Hematopoietic multipotent progenitor cell treated with erythropoietin and hydrocortisone succinate and interleukin-3 and kit ligand, for 17 days (in vitro differentiated cells): ENCODE results near the gene PXMP2.
"Not testable (repeated sequence)": the region's sequence is repeated elsewhere in the genome, so short reads cannot be mapped to it uniquely, and the experiment has no call there.

ENCODE experiments used
- DNase-seq: peaks from one replicate; pipeline ENCODE4 v3.0.0-alpha.2; 2015; ENCODE audit warnings: low spot score

Gene PXMP2

DNA sequence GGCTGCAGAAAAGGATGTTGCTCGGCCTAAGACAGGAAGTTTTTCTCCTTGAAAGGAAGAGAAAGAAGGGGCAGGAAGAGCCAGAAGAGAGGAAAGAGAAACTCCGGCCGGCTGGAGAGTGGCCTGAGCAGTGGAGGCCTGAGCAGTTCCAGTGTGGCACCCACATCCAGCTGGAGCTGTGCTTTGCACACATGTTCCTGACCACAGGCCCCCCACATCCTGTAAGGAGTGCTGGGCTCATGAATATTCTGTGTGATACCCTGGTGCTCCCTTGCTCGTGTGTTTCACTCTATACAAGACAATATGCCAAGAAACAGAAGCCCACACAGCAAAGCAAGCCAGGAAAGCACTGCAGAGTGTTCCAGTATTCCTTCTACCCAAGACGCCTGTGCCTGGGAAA lies 27.3 kb upstream of the PXMP2 start:
- no peak for DNase-seq

DNA sequence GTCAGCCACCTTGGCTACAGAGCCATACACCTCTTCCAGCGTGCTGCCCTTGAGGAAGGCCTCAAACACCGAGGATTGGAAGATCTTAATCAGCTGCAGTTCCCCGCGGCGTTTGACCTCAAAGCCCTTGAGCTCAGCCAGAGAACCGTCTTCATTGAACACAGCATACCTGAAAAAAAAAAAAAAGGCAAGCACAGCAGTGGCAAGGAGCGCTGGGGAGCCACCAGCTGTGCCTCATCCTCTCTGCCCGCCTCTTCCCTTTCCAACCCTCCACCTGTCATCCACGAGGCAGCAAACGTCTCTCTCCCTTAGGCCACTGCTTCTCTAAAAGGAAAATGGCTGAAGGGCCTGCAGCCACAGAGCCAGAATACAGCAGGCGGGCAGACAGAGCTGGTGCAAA lies 26.4 kb upstream of the PXMP2 start:
- DNase-seq = no peak

DNA sequence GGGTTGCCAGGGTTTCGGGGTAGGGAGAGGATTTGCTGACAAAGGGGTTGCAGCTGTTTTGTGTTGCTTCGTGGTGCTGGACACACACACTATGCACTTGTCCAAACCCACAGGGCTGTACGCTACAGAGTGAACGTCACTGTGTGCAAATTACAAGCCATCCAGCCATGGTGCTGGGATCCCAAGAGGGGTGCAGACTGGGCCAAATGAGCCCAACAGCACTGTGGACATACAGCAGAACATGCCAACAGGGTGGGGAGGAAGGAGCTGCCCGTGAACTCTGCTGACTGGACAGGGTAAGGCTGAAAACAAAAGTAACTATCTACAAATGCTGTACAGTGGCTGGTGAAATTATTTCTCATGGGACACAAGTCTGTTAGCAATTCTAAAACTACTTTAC lies 25.4 kb upstream of the PXMP2 start:
- DNase-seq = no peak

DNA sequence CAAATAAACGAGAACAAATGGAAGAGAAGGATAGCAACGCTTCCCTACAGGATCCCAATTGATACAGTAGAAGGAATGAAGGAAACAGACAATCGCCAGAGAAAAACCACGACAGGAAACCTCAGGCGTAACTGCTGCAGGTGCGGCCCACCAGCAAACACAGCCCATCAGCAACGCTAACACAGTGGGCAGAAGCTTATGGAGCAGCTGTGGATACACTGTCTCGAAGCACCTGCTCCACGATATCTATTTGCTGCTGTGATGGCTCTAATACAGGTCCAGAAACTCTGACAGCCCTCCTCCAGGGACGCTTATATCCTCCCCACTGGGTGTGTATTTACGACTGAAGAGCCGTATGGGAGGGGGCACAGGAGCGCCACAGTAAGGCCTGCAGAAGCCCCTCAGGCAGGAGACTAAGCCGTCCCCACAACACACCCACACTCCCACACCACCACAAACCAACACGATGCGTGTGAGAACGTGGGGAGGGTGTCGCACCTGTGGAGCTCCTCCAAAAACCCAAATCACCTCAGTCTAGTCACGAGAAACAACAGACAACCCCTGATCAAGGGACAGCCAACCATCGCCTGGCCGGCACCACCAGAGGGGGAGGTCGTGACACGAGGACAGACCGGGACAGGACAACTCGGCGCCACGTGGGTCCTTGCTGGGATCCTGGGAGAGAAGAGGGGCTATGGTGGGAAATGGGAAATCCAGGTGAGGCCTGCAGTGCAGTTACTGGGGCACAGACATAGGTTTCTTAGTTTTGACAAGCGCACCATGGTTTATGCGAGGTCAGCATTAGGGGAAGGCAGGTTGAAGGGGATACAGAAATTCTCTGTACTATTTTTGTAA lies 24.3 kb upstream of the PXMP2 start:
- DNase-seq = no peak

DNA sequence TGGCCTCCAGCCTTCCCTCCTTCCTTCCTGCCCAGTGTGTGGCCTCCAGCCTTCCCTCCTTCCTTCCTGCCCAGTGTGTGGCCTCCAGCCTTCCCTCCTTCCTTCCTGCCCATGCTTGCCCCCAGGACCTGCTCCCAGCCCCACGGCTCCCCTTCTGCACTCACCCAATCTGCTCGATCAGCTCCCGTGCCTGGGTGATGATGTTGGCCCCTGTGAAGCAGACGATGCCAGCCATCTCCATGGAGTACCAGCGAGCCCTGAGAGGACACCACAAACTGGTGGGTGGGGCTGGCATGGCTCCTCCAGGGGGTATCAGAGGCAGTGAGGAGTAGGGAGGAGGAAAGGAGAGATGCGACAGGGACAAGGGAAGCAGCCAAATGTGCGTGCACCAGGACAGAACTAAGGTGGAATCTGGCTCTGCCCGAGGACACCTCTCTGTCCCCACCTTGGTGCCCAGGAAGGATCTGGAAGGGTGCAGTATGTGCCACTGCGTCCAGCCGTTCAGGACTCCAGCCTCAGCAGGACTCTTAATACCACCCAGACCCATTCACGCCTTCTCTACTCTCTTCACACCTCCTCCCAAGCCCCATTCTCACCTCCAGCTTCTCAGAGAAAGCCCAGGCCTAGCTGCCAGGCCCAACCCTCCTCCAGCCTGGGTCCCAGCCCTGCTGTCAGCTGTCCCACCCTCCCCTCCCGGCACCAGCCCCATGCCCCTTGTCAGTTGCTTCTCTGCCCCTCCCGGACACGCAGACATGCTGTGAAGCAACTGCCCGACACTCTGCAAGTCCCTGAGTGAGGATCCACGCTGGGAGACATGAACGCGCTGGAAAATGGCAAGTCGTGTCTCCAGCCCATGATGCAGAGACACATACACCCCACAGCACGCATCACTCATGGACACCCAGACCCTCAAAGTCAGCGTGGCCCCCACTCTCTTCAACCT lies 22.9 kb upstream of the PXMP2 start:
- DNase-seq = no peak

DNA sequence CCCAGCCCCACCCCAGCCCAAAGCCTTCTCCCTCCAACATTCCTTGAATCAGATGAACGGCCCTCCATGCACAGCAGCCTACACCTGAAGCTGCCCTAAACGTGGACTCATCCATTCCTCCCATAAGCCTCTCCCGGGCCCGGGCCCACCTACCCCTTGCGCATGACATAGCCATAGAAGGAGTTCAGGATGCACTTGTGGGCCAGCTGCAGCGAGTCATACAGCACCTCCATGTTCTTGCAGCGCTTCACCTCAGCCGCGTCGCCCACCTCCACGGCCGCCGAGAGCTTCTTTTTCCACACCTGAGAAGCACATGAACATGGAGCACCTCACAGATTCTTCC lies 22.3 kb upstream of the PXMP2 start:
- DNase-seq = no peak

DNA sequence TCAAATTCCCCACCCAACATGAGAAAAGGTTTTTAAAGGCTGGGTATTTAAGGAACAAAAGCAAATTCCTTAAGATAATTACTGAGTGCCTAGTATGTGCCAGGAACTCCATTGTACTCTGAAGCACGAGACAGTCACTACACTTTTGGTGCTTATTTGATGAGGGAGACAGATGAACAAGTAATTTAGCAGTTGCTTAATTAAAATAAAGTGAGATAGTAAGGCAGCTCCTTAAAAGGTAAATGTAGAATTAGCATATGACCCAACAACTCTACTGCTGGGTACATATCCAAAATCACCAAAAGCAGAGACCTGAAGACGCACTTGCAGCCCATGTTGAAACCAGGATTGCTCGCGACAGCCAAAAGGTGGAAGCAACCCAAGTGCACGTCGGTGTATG lies 21.6 kb upstream of the PXMP2 start:
- DNase-seq = no peak

DNA sequence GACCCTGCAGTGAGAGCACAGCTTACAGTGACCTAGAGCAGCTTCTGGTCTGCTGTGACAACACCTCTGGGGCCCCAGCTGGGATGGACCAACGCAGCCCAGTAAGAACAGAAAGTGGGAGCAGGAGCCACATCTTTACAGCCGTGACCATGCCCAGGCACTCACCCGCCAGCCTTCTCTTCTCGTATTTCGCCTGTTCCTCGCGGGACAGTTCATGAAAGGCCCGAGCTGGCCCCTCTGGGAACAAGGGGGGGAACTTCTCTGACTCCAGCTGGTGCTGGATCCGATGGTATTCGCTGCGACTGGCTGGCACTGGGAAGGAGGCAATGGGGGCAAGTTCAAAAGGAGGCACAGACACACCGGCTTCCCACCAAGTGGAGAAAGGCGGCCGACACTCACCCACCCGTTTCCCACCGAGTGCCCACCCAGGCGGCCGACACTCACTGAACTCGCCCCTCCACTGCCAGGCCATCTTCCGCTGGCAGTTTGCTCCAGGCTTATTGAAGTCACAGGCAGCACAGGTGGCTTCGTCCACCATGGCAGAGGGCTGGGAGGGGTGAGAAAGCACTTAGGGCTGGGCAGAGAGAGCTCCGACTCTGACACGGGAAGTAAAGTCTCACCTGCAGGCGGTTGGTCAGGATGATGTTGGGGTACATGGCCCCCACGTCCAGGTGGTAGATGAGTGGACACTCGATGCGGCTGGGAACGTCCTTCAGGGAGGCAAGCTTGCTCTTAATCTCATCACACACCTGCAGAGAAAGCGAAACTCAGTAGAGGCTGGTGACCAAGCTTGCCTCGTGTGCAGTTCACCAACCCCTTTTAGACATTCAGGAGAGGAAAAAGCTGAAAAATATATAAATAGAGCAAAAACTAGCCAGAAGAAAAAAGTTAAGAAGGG lies 18.9 kb upstream of the PXMP2 start:
- DNase-seq = no peak

DNA sequence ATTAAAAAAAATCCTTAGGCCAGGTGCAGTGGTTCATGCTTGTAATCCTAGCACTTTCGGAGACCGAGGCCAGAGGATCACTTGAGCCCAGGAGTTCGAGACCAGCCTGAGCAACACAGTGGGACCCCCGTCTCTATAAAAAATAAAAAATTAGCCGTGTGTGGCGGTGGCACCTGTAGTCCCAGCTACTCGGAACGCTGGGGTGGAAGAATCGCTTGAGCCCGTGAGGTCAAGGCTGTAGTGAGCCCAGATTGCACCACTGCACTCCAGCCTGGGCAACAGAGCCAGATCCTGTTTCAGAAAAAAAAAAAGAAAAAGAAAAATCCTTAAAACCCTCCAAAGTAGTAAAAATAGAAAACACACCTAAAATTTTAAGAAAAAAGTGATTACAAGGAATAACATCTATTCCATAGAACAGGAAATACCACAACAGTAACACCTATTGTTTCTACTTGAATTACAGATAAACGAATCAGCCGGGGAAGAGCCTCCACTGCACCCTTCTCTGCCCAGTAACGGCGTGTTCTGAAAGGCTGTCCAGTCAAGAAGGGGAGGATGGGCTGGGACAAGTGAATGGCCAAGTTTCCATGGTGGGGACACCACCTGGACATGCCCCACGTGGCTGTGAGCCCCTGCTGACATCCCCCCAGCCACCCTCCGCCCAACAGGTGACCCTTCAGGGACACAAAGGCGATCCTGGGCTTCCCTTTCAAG lies 18.1 kb upstream of the PXMP2 start:
- DNase-seq = no peak

DNA sequence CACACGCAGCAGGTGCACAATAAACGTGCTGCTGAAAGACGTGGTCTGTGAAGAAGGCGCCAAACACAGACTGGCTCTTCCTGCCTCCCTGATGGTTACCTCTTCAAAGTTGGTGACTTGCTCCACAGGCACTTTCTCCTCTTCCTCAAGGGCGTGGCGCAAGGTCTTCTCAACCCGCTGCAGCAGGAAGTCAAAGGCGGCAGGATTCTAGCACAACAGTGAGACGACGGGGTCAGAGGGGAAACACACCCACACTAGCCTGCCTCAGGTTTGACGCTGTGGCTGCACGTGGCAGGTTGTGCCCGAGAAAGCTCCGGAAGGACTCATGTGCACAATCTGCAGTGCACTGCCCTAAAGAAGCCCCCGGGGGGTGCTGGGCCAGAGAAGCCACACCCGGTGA lies 15.3 kb upstream of the PXMP2 start:
- no peak for DNase-seq

DNA sequence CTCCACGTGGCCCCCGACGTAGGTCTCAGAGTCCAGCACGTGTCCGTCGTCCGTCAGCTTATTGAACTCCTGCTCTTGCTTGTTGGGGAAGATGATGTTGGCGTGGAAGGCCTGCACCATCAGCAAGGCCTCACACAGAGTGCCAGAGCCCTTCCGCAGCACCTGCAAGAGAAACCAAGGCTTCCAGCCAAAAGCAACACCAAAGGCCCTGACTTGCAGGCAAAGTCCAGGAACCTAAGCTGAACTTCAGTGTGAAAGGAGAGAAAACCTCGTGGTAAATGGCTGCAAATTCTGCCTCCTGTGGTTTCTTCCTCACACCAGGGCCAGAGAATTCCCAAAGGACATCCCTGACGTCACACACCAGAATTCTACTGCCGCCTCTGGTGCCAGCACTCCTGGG lies 14.7 kb upstream of the PXMP2 start:
- no peak for DNase-seq

DNA sequence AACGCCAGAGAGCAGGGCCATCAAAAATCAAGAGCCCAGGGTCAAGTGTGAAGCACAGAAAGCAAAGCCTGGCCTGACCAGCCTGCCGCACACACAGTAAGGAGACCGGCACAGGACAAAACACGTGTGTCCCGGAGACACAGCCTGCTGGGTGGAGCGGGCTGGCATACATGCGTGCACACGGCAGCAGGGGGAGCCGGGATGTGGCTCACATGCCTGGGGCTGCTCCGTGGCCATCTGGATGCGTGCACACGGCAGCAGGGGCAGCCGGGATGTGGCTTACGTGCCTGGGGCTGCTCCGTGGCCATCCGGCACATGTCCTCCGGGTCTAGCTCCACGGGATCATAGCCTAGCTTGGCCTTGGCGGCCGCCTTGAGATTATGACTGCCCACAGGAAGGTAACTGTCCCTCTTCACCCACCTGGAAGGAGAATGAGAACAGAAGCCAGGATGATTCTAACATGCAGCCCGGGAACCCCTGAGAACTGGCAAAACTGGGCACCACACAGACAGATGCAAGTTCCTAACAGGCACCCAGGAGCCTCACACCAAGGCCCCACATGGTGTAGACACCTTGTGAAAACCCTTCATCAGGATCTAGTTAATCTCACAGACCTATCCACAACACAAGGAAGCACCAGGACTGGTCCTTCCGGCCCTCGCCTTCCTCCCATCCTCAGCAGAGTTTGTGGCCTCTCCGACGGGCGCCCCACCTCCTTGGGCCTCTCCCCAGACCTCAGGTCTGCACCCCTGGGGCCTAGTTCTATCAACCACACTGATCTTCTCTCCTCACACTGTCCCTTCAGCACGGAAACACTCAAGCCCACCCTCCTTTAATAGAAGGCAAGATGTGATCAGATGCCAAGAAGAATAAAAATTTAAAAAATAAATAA lies 13.9 kb upstream of the PXMP2 start:
- DNase-seq = no peak

DNA sequence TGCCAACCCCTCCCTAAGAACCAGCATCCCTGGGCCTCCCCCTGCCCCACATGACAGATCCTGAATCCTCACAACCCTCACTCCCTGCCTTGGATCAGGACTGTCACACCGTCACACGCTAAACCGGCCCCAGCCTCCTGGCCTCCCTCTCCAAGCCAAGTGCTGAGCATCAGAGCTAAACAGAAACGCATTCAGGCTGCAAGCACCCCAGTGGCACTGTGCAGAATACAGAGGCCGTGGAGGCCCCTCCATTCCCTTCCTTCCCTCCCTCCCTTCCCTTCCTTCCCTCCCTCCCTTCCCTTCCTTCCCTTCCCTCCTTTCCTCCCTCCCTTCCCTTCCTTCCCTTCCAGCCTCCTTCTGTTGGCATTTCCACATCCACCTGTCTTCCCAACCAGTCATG lies 12.8 kb upstream of the PXMP2 start:
- DNase-seq = no peak

DNA sequence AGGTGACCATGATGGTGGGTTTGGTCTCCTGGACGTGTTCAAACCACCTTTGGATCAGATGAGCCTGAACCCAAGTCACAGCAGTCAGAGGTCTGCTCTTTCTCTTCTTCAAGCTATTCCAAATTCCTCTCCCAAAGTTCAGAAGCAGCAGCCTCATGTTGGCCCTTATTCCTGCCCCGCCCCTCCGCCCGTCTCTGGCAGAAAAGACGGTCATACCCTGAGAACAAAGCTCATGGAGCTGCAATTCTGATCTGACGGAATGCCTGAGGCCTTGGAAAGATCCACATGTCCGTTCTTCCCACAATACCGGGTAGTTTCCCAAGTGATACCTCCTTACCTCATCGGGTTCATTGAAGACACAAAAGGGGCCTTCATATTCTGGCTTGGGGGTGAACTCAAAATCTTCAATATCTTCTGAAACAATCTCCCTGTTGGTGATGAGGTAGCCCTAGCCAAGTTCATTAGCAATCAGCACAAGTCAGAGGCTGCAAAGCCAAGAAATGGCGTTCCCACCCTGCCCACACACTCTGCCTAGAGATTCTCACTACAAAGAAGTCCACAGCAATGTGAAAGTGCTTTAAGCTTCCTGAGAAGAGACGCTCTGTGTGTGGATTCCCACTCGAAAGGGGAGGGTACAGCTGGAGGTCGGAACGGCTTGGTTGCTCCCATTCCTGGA lies 11.5 kb upstream of the PXMP2 start:
- DNase-seq = no peak

DNA sequence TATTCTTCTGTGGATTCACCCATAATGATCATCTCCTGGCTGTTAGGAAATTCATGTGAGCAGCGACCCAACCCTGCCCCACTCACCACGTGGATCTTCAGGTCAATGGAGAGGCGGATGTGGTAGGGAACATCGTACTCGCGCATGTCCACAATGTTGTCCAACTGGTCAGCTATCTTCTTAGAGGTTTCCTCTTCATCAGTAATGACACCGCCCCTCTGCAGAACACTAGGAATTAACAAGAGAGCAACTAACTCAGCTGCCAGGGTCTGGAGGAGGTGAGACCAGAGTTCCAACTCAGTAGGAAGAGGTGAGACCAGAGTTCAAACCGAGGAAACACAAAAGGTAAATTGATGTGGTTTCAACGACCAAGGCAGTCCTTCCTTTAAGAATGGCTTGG lies 9.9 kb upstream of the PXMP2 start:
- DNase-seq = no peak

DNA sequence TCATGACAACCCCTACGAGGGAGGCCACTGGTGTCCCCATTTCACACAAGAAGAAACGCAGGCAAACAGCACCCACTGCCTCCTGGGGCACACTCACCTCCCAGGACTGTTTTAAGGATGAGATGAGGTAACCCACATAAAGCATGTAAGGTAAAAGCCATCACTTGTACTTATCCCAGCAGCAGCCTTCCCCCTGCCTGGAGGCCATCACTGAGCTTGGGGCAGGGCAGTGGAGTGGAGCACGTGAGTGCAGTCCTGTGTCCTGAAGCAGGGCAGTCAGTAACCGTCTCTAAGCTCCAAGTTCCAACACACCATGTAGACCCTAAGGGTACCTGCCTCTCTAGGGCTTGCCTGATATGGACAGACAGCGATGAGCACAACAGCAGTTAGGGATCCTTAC lies 2.0 kb upstream of the PXMP2 start:
- DNase-seq = no peak

DNA sequence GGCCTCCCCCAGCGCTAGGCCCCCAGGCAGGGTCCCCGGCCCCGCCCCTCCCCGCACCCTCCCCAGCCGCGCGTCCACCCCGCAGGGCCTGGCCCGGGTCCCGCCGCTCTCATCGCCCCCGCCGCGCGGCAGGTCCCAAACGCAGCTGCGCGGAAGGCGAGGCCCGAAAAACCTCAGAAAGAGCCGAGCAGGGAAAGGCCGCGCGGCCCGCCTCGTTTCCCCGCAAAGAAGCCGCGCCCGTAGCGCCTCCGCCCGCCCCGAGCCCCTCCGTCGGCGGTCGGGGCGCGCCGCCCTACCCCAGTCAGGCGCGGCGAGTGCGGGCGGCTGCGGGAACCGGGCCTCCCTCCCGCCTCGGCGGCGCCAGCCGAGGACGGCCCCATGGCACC lies 569 bp upstream of the PXMP2 start:
- no peak for DNase-seq

DNA sequence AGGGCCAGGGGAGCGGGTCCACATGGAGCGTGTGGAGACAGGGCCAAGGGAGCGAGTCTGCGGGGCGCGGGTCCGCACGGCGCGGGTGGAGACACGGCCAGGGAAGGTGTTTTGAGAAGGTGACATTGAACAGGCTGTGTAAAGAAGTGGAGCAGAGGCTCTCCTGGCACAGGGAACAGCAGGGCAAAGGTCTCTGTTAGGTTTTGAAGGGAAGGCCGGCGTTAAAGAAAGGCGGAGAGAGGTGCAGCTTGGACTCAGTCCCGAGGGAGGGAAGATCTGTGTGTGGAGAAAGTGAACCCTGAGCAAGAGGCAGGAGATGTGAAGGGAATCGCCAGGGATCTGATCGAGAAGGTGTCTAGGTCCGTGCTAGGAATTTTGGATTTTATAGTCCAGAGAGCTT lies 1.8 kb downstream of the PXMP2 start:
- no peak for DNase-seq

DNA sequence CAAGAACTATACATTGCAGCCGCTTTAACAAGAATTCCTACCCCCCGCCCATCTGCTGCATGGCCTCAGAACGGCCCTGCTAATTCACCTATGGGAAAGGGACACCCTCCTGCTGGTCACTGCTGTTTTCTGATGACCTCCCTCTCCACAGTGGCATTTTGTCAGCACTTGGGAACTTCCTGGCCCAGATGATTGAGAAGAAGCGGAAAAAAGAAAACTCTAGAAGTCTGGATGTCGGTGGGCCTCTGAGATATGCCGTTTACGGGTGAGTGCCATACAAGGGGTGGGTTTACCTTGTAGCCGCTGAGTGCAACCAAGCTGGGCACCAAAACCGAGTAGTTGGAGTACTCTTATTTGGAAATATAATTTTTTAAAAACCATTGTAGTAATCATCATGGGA lies 2.7 kb downstream of the PXMP2 start:
- DNase-seq = no peak

DNA sequence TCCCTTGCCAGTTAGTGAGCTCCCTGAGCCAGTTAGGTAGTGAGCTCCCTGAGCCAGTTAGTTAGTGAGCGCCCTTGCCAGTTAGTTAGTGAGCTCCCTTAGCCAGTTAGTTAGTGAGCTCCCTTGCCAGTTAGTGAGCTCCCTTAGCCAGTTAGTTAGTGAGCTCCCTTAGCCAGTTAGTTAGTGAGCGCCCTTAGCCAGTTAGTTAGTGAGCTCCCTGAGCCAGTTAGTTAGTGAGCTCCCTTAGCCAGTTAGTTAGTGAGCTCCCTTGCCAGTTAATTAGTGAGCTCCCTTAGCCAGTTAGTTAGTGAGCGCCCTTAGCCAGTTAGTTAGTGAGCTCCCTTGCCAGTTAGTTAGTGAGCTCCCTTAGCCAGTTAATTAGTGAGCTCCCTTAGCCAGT lies 4.6 kb downstream of the PXMP2 start:
- DNase-seq = not testable (repeated sequence)
